Stimulated activated CD4-positive, alpha-beta T cell treated with anti-CD3 and anti-CD28 coated beads, Interleukin-12 subunit alpha, Interleukin-12 subunit beta, amount 100 ng/mL, for 48 hours (primary cell): ENCODE results near the gene NETO2.
"Not testable (repeated sequence)": the region's sequence is repeated elsewhere in the genome, so short reads cannot be mapped to it uniquely, and the experiment has no call there.

ENCODE experiments used
- DNase-seq, 3 donors: peaks; one replicate each; pipeline ENCODE4 v3.0.0-alpha.2; 2020; ENCODE audit warnings: low read depth in 2 of 3, low spot score in 1 of 3

Gene NETO2

DNA sequence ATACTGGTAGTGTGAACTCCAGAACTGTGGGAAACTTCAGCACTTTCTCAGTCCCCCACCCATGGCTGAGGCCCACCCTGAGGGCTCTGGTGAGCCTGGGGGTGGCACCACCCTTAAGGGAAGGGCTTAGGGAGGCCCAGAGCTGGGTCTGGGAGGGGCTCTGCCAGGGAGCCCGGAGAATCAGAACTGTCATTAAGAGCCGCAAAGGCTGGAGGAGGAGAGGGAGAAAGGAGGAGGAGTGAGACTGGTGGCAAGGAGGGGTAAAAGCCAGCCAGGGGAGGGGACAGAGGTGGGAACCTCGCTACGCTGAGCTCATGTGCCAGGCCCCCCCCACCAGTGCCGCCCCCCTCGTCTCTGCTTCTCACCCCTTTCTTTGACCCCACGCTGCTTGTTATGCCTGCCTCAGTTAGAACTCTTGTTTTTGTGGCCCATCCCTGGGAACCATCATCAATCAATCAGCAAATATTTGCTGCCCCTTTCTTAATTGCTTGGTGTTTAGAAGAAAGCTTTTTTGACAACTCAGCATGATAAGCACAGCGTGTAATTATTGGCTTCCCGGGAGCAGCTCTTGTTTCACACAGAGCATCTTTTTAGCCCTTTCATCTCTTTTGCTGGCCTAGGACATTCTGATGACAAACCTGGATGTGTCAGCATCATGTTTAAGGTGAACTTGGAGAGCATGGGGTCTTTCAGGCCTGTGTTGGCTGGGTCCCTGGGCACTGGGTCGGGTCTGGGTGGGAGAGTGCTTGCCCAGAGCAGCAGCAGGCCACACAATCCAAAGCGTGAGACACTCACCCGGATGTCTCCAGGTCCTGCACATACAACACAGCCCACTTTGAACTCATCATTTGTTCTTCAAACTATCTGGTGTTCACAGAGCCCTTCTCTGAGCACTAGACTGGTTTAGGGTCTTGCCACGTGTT lies 77.7 kb downstream of the NETO2 start:
- DNase-seq: no peak

DNA sequence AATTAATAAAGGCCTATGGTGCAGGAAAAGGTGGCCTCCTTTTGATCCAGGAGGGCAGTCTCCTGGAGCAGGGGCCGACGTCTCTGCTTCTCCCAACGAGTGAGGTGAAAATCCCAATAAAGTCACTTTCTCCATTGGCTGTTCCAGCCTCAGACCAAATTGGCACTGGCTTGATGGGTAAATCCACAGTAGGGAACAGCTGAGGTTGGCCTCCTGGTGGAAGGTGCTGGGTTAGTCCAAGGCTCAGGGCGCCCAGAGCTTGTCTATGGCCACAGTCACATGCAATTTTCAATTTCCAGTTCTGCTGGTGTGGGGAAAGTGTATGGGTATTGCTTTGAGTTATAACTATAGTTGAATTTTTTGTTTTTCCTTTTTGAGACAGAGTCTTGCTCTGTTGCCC lies 79.0 kb downstream of the NETO2 start:
- no peak for DNase-seq

DNA sequence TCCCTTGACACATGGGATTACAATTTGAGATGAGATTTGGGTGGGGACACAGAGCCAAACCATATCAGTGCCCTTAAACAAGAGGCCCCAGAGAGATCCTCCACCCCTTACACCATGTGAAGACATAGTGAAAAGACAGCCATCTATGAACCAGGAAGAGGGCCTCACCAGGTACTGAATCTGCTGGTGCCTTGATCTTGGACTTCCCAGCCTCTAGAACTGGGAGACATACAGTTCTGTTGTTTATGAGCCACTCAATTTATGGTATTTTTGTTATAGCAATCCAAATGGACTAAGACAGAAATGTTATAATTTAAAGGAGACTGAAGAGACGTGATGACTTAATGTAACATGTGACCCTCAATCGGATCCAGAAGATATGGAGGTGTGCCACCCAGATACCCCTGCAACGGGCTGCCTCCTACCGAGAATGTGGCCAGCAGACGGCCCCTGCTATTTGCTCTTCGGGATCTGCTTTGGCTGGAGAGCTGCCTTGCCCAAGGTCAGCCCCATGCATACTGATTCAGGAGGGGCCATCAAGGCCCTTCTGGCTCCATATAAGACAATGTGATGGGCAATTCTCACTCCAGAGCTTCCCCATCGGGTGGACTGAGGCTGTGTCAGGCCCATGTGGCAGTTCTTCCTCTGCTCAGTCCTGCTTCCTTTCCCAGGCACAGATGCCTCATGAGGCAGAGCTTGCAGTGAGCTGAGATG lies 80.6 kb downstream of the NETO2 start:
- no peak for DNase-seq

DNA sequence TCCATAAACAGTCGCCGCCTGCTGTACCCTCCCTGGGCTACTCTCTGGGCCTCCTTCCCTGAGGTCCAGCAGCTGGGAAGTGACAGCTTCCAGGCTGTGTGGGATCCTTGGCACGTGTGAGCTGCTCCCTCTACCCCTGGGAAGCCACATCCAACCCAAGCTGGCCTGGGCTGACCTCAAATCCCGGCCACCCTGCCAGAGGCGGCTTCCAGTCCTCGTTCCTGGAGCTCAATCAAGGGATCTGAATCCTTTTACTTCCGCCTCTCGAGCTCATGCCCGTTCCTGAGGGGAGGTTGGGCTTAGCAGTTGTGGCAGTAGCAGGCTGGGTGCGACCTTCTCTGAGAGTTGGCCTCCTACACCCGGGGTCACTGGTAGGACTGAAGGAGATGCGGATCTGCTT lies 82.5 kb downstream of the NETO2 start:
- no peak for DNase-seq

DNA sequence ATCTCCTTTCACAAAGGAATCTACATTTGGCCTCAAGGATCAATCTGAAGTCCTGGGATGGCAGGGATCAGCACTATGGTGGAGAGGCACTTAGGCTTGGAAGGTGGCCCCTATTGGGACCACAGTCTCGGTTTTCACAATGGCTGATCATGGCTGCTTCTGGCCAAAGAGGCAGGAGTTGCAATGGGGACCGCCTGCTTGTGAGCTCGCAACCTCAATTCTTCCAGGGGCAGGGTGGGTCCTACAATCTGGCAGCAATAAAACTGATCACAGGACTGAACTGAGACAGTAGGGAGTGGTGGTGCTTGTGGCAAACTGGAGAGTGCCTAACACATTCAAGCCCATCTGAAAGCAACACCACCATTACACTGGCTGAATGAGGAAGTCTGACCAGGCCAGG lies 83.1 kb downstream of the NETO2 start:
- DNase-seq: no peak

DNA sequence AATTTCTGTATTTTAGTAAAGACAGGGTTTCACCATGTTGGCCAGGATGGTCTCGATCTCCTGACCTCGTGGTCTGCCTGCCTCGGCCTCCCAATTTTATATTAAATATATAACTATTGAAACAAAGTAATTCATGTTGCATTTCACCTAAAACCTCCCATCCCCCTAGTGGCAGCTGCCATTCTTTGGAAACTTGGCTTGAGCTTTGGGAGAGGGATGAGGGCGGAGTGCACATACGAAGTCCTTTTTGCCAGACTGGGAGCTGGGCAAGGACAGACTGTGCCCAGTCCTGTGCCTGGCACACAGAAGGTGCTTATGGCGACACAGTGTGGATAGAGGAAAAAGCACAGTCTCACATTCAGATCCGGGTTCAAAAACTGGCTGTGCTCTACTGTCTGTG lies 83.8 kb downstream of the NETO2 start:
- no peak for DNase-seq

DNA sequence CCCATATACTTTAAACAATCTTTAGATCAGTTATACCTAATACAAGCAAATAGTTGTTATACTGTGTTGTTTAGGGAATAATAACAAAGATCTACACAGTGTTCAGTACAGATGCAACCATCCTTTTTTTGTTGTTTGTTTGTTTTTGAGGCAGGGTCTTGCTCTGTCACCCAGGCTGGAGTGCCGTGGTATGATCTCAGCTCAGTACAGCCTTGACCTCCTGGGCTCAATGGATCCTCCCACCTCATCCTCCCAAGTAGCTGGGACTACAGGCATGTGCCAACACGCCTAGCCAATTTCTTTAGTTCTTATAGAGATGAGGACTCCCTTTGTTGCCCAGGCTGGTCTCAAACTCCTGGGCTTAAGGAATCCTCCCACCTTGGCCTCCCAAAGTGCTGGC lies 84.6 kb downstream of the NETO2 start:
- not testable (repeated sequence) for DNase-seq

DNA sequence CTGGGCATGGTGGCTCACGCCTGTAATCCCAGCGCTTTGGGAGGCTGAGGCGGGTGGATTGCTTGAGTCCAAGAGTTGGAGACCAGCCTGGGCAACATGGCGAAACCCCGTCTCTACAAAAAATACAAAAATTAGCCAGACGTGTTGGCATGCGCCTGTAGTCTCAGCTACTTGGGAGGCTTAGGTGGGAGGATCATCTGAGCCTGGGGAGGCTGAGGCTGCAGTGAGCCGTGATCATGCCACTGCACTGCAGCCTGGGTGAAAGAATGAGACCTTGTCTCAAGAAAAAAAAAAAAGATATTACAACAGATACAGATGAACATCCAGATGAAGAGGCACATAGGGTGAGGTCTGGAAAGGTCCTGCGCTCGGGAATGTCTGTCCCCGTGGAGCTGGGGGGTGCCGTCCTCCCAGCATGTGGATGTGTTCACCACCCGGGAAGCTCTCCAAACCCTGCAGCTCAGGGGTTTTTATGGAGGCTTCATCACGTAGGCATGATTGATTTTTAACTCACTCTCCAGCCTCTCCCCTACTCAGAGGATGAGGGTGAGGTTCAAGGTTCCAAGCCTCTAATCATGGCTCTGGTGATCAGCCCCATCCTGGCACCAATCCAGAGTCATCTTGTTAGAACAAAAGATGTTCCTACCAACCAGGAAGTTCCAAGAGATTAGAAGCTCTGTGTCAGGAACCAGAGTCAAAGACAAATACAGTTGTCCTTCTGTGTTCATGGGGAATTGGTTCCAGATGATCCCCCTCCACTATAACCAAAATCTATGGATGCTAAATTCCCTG lies 85.3 kb downstream of the NETO2 start:
- no peak for DNase-seq

DNA sequence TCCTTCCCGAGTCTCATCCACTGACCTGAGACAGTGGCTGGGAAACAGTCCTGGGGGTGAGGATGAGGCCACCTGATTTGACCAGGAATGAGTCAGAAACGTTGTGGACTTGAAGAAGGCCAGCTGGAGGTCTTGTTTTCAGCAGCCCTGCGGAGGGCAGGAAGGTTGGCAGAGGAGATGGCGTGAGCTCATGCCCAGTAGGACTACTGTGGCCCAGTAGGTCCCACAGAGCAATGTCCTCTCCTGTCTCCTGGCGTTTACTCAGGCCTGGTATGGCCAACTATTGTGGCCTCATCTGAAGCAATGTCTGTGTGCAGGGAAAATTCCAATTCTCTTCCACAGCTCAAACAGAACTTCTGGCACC lies 86.1 kb downstream of the NETO2 start:
- no peak for DNase-seq

DNA sequence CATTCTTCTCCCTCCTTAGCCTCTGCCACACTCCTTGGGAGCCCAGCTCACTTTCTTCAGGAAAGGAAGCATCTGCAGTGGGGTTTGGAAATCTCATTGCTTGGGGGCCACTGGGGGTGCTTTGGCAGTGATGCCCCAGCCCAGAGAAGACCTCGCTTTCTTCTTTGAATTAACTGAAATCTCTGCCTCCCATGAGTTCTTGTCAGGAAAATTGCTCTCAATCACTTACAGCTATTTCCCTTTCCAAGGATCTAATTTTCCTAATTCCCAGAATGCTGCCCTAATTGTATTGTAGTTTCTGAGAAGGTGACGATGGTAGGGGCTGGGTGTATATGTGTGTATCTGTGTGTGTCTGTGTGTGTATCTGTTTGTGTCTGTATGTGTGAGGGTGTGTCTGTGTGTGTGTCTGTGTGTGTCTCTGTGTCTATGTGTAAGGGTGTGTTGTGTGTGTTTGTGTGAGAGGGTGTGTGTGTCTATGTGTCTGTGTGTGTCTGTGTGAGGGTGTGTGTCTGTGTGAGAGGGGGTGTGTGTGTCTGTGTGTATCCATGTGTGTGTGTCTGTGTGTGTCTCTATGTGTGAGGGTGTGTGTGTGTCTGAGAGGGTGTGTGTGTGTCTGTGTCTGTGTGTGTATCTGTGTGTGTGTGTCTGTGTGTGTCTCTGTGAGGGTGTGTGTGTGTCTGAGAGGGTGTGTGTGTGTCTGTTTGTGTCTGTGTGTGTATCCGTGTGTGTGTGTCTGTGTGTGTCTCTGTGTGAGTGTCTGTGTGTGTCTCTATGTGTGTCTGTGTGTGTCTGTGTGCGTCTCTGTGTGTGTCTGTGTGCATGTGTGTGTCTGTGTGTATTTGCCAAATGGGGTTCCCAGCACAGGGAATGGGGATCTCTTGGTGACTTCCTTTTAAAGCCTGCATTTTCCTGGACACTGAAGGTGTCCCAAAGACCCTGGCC lies 86.8 kb downstream of the NETO2 start:
- DNase-seq: no peak

DNA sequence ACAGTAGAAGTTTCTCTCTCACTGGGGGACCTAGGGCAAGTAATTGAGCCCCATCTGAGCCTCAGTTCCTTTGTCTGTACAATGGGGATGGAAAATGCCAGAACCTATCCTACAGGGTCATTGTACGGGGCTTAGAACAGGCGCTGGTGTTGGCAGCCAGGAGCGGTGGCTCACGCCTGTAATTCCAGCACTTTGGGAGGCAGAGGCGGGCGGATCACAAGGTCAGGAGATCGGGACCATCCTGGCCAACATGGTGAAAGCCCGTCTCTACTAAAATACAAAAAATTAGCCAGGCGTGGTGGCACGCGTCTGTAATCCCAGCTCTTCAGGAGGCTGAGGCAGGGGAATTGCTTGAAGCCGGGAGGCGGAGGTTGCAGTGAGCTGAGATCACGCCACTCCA lies 87.7 kb downstream of the NETO2 start:
- DNase-seq: not testable (repeated sequence)

DNA sequence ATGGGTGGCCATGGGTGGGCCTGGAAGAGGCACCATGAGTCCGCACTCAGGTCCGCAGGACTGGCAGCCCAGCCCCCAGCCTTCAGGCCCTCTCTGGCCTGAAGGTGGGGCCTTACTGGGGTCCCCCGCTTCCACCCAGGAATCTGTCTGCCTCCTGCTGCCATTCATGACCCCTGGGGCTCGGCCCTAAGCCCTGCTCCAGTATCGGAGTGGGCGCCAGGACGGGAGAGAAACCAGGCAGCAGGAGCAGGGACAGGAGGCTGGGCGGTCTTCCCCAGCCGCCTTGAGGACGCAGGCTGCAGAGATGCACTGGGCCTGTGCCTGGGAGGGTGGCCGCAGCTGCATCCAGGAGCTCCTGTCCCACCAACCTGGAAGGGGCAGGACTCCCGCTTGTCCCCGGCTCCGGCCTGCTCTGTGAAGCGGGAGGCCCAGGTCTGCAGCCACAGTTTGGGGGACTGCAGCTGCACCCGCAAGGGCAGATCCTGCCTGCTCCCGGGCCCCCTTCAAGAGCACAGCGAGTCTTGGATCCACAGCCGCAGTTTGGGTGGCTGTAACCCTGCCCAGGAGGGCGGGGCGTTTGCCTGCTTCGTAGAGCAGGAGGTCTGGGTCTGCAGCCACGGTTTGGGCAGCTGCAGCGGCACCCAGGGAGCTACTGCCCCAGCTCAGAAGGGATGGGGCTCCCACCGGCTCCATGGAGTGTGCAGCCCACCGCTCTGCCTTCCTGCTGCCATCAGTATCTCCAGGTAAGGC lies 88.4 kb downstream of the NETO2 start:
- DNase-seq: no peak

DNA sequence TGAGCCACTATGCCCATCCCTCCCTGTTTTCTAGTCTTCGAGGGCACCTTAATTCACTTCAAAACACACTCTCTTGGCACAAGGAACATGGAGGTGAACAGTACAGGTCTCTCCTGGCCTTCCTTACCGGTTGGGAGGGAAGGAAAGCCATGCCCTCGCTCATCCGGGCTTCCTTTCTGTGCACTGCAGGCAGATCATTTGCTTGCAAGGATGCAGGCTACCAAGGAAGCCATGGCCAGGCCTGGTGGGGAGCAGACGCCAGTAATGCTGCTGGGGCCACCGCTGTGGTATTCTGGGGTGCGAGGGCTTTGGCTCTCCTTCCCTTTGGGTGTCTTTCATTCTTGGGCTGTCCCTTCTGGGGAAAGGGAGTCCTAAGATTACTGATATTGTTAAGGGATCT lies 89.4 kb downstream of the NETO2 start:
- no peak for DNase-seq

DNA sequence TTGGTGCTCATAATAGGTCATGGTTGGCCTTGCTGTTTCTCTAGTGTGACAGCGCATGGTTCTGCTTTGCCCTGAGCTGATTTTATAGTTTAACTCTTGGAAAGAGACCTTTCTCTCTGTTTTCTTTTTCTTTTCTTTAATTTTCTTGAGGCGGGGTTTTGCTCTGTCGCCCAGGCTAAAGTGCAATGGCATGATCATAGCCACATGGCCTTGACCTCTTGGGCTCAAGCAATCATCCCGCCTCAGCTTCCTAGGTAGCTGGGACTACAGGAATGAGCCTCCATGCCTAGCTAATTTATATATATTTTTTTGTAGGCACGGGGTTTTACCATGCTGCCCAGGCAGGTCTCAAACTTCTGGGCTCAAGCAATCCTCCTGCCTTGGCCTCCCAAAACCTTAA lies 89.8 kb downstream of the NETO2 start:
- no peak for DNase-seq

DNA sequence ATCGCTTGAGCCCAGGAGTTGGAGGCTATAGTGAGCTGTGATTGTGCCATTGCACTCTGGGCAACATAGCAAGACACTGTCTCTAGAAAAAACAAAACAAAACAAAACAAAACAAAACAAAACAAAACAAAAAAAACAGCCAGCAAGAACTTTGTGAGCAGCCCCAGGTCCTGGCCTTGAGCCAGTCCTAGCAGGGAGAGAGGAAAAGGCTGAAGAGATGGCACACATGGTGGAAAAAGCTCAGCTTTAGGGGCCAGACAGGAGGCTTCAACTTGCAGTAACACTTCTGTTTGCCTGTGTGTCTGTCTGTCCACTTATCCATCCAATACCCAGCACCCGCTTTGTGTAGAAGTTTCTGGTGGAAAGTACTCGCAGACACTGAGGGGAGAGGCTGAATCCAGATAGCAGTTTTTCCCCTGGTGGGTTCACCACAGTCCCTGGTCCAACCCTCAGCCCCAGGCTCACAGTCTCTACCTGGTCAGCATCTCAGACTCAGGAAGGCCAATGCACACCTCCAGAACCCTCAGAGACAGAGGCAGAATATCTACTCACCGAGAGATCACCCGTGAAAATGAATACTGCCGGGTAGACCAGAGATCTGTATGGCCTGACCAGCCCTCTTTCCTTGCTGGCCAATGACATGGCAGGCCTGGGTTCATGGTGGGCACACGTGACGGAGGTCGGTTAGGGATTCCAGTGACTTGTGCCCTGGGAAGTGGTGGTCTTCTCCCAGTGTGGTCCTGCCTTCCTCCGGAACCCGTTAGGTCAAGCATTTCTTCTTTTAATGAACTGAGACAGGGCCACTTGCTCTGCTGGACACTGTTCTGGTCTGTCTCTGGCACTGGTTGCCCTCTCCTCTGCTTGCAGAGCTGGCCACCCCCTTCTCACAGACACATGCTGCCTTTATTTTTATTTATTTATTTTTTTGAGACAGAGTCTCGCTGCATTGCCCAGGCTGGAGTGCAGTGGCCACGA lies 90.8 kb downstream of the NETO2 start:
- no peak for DNase-seq

DNA sequence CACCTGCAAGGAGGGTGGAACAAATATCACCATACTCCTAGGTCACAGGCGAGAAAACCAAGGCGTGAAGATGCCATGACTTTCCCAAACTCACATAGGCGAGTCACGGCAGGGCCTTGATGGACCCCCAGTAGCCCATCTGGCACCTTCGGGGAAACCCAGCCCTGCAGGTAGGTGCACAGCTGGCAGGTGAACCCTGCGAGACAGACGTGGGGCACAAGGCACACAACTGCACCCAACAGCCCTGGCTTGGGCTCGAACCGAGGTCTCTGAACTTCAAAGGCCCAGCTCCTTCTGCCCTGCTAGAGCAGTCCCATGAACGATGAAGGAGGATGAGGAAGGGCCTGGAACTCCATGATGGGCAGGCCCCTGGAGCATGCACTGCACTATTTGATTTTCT lies 92.7 kb downstream of the NETO2 start:
- no peak for DNase-seq

DNA sequence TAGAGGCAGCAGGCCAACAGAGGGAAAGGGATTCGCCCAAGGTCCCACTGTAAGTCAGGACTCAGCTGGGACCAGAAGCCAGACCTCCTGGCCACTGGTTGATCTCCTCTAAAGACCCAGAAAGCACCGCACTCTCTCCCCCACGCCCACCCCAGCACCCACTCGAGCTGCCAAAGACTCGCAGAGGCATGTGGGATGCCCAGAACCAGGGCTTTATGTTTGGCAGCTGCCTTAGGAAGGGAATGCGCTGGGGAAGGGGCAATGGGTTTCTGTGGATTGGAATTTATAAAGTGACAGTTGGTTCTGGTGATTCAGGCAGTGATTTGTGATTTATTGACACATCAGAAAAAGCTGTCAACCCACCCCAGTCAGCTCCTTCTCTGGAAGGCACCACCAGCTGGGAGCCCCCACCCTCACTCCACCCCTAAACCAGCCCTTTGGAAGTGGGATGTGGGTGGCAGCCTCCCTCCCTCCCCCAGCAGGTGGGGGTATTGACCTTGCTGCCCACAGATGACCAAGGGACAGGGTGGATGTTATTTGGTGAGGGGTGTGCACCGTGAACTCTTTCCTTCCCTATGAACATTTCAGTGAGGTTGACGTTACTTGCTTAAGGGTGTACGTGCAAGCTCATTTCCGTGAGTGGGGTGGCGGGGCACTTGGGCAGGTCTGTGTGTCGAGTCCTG lies 93.7 kb downstream of the NETO2 start:
- no peak for DNase-seq

DNA sequence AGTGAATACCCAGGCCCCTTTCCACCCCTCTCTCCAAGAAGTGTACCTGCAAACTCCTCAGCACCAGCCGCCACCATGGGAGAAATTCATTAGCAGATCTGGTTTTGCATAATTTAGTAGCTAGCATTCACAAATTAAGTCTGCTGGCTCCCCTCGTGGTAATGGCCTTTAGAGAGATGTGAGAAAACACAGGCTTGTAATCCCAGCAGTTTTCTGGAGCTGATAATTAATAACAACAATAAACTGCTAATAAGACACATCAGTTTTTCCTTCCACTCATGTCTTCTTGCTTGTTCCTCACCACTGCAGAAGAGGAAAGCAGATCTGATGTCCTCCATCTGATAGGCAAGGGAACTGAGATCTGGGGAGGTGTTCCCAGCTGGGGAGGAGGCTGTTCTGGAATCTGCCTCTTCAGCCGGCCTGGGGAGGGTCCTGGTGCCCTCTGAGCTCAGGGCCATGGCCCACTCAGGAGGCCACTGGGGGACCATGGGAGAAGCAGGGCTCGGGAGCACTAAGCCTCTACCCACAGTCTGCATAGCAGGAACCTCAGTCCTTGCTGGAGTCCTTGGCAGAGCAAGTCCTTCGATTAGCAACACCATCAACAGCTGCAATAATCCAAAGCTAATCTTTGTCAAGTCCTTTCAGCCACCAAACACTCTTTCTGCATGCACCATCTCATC lies 96.1 kb downstream of the NETO2 start:
- DNase-seq: no peak
